GM13976 (cell line): Measurements from ENCODE around the gene ENPP3.

Experiments
- DNase-seq: peaks from one replicate; pipeline ENCODE4 v3.0.0; 2012; ENCODE audit warnings: low spot score
- in situ Hi-C: fragments of 300-500 bp; cut with MboI; formaldehyde crosslinking; loops from one replicate; pipeline ENCODE4 v1.12.0; 2022; ENCODE audit warnings: low sequenced_read_pairs, mixed read lengths, inconsistent platforms; ENCODE audit not compliant: unreplicated experiment
- TF ChIP-seq, protein P1 (sequence below): IDR thresholded peaks from 2 replicates; pipeline ENCODE4 v1.5.1; 2012; ENCODE audit warnings: borderline replicate concordance, mild to moderate bottlenecking; ENCODE audit not compliant: insufficient read depth; ENCODE audit errors: extremely low read depth, missing control alignments, control extremely low read depth

Gene ENPP3

DNA sequence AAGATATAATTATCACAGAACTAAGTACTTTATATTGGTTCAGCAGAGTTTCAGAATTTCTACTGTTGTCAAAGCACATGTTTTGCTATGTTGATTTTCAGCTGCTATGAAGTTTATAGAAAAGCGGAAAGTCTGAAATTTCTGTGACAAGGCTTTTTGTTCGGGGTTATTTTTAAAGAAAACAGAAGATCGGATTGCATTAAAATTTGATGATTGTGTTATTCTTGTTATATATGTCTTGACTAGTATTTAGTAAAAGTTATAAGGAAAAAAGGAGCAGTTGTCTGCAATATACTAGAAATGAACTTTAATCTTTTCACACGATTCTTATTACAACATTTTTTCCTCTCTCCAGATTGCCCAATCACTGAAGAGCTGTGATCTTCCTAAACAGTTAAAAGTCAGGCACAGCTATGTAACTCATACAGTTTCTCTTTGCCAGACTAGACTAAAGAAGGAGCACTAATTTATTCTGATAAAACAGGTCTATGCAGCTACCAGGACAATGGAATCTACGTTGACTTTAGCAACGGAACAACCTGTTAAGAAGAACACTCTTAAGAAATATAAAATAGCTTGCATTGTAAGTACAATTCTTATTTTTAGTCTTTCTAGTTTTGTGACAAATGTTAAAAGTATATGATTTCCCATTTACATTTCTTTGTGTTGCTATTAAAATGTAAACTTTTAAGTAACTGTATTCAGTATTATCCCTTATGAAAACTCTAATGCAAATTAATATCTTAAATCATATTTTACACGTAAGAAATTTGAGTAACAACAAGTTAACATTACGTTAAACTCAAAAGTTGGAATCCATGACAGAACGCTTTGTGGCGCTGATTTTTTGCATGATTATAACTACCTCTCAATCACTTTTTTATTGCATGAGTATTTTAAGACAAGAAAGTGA is at the start of gene ENPP3:
Gene ENPP3 (plus strand): TSS at position 423 of the 913 bp plus-strand sequence. CDS start 83 bp downstream, at position 506.
- TF ChIP-seq, protein P1, sequence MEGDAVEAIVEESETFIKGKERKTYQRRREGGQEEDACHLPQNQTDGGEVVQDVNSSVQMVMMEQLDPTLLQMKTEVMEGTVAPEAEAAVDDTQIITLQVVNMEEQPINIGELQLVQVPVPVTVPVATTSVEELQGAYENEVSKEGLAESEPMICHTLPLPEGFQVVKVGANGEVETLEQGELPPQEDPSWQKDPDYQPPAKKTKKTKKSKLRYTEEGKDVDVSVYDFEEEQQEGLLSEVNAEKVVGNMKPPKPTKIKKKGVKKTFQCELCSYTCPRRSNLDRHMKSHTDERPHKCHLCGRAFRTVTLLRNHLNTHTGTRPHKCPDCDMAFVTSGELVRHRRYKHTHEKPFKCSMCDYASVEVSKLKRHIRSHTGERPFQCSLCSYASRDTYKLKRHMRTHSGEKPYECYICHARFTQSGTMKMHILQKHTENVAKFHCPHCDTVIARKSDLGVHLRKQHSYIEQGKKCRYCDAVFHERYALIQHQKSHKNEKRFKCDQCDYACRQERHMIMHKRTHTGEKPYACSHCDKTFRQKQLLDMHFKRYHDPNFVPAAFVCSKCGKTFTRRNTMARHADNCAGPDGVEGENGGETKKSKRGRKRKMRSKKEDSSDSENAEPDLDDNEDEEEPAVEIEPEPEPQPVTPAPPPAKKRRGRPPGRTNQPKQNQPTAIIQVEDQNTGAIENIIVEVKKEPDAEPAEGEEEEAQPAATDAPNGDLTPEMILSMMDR = no peak
- no peak for DNase-seq
- in situ Hi-C loops = no loop called here

GRCh38 chr6:131587909-131588308 is 49.2 kb upstream of the ENPP3 start:
- TF ChIP-seq, protein P1 = no peak
- DNase-seq = no peak
- in situ Hi-C loops = no loop called here

GRCh38 chr6:131588643-131589042 is 48.5 kb upstream of the ENPP3 start:
- TF ChIP-seq, protein P1 = no peak
- DNase-seq = no peak
- in situ Hi-C loops = no loop called here

GRCh38 chr6:131592935-131593334 is 44.2 kb upstream of the ENPP3 start:
- TF ChIP-seq, protein P1 = no peak
- in situ Hi-C loops = no loop called here
- DNase-seq = no peak

GRCh38 chr6:131594074-131594473 is 43.0 kb upstream of the ENPP3 start:
- TF ChIP-seq, protein P1 = no peak
- DNase-seq = no peak
- in situ Hi-C loops = no loop called here

GRCh38 chr6:131597446-131597845 is 39.7 kb upstream of the ENPP3 start:
- TF ChIP-seq, protein P1 = no peak
- in situ Hi-C loops = no loop called here
- no peak for DNase-seq
